ENCODE results near the gene CEP43.

Gene CEP43

GRCh38 chr6:166969390-166970002, 29.7 kb upstream of the CEP43 start:
- DNase-seq: no peak

GRCh38 chr6:166970091-166970490, 29.1 kb upstream of the CEP43 start:
- no peak for DNase-seq

- DNase-seq: no peak
These were observed 28.4 kb upstream of the CEP43 start for GRCh38 chr6:166970776-166971175.

- no peak for DNase-seq
These were observed 27.9 kb upstream of the CEP43 start for GRCh38 chr6:166971271-166971670.

- DNase-seq: no peak
These were observed 27.1 kb upstream of the CEP43 start for GRCh38 chr6:166972101-166972500.

- DNase-seq: no peak
These were observed 22.6 kb upstream of the CEP43 start for GRCh38 chr6:166976636-166977035.

GRCh38 chr6:166977621-166978525, 21.3 kb upstream of the CEP43 start:
- no peak for DNase-seq

GRCh38 chr6:166980738-166981137, 18.5 kb upstream of the CEP43 start:
- DNase-seq: no peak

GRCh38 chr6:166987448-166987847, 11.7 kb upstream of the CEP43 start:
- DNase-seq: no peak

GRCh38 chr6:166987930-166988329, 11.3 kb upstream of the CEP43 start:
- no peak for DNase-seq

GRCh38 chr6:166988674-166989201, 10.5 kb upstream of the CEP43 start:
- DNase-seq: no peak

GRCh38 chr6:166989427-166990032, 9.7 kb upstream of the CEP43 start:
- peak; percentile 13 for DNase-seq

- DNase-seq: no peak
These were observed 2.8 kb upstream of the CEP43 start for GRCh38 chr6:166996406-166996805.

GRCh38 chr6:166997348-166997747, 1.8 kb upstream of the CEP43 start:
- no peak for DNase-seq

GRCh38 chr6:166997768-166998255, 1.4 kb upstream of the CEP43 start:
- peak; percentile 56 for DNase-seq

- peak; percentile 56 for DNase-seq
These were observed 697 bp upstream of the CEP43 start for GRCh38 chr6:166998256-166999144.

GRCh38 chr6:166999884-167000253, 672 bp downstream of the CEP43 start:
- no peak for DNase-seq

GRCh38 chr6:167000759-167001158, 1.6 kb downstream of the CEP43 start:
- no peak for DNase-seq

GRCh38 chr6:167005350-167006159, 6.4 kb downstream of the CEP43 start:
- no peak for DNase-seq

GRCh38 chr6:167007985-167008384, 8.8 kb downstream of the CEP43 start:
- no peak for DNase-seq

GRCh38 chr6:167013067-167013466, 13.9 kb downstream of the CEP43 start:
- DNase-seq: no peak

GRCh38 chr6:167013946-167014345, 14.7 kb downstream of the CEP43 start:
- no peak for DNase-seq
